ENCODE results near the gene AGBL1. TPM values are rescaled to one million over a fixed set of nuclear protein-coding genes. Genes with fewer than 3 reads are reported as not detected.

The AGBL1 gene
- total and polyA plus RNA-seq, 2 donors (not counting 1 experiment from before 2014, with no cell fraction given): not detected

DNA sequence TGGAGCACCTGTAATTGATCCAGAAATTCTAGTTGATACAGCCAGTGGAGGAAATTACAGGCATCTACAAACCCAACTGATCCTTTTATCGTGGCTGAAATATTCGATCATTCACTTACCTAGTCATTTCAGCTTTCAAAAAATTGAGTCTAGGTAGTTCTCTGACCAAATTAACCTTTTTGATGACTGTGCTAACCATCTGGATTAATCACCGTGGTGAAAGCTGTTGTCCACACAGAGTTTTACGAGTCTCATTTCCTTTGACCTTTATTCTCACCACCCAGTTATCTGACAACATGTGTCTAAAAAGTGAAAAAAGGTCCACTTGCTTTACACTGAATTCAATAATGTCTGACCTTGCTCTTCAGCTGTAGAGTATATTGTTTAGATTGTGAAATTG is 354.3 kb downstream of the AGBL1 start:
- Histone ChIP-seq H3K9me3 (ENCODE audit: control extremely low read depth in 1 of 3, control insufficient read depth in 2 of 3, insufficient read depth in 1 of 3, low read length in 2 of 3) (peaks cover 0 to 4% (median 1%) of the 10 kb centered on the region in 3 donors), H2AFZ (ENCODE audit: insufficient read depth, low read depth, low read length, poor library complexity, severe bottlenecking) (no peak overlapping the region), H4K20me1 (ENCODE audit: control insufficient read depth, insufficient read depth, low read length, poor library complexity, severe bottlenecking) (no peaks in the 10 kb centered on the region), H3K4me1 (ENCODE audit: control insufficient read depth in 2 of 2, insufficient read depth in 2 of 2, low read length in 2 of 2) (no peaks in the 10 kb centered on the region), H3K9ac (ENCODE audit: low read length) (no peak overlapping the region), H3K27ac (ENCODE audit: low read length in 2 of 2) (no peak overlapping the region), H3K4me2 (replicated peaks; ENCODE audit: low read depth, low read length, poor library complexity, severe bottlenecking) (no peak overlapping the region), H3K27me3 (replicated peaks in 1 of 4; ENCODE audit: control extremely low read depth in 1 of 4, control insufficient read depth in 3 of 4, insufficient read depth in 4 of 4, low read length in 3 of 4) (no peaks in the 10 kb centered on the region), H3K36me3 (replicated peaks in 1 of 2; ENCODE audit: control extremely low read depth in 1 of 2, control insufficient read depth in 1 of 2, extremely low read depth in 1 of 2, insufficient read depth in 2 of 2, low read length in 1 of 2) (no peaks in the 10 kb centered on the region), H3K4me3 (ENCODE audit: control extremely low read depth in 1 of 5, extremely low read depth in 1 of 5, insufficient read depth in 1 of 5, low read depth in 2 of 5, low read length in 4 of 5) (no peak overlapping the region), H3K79me2 (ENCODE audit: control insufficient read depth, insufficient read depth, low read length) (no peaks in the 10 kb centered on the region)
- intact Hi-C loops (cut with micrococcal nuclease): no loop called here
- CTCF ChIA-PET: no interaction called here
- no peak for DNase-seq
- H3K4me1 Mint-ChIP-seq: no peaks in the 10 kb centered on the region
- no peak overlapping the region for H3K27ac Mint-ChIP-seq
- peaks cover 5% of the 10 kb centered on the region for H3K9me3 Mint-ChIP-seq (ENCODE audit: insufficient read depth)
- H3K4me3 Mint-ChIP-seq: no peak overlapping the region
- TF ChIP-seq EZH2 (IDR thresholded peaks at IDR 0.05; ENCODE audit: borderline replicate concordance, insufficient read depth, low read depth, low read length, poor library complexity, severe bottlenecking) (no peak), CTCF (IDR thresholded peaks at IDR 0.05) (no peak)
- ATAC-seq (ENCODE audit: low read depth): no peak
- POLR2A ChIA-PET: no interaction called here
- no peaks in the 10 kb centered on the region for H3K27me3 Mint-ChIP-seq
- WGBS (ENCODE audit: insufficient coverage): 83% methylated on average over 2 of the region's 4 CpGs

- Mint-ChIP-seq H3K4me1 (no peaks in the 10 kb centered on the region), H3K9me3 (ENCODE audit: insufficient read depth) (peaks cover 5% of the 10 kb centered on the region), H3K27ac (no peak overlapping the region), H3K4me3 (no peak overlapping the region), H3K27me3 (no peaks in the 10 kb centered on the region)
- H3K27me3 ChIP-seq (replicated peaks in 1 of 4; ENCODE audit: control extremely low read depth in 1 of 4, control insufficient read depth in 3 of 4, insufficient read depth in 4 of 4, low read length in 3 of 4): no peaks in the 10 kb centered on the region
- no peak for ATAC-seq (ENCODE audit: low read depth)
- H3K9me3 ChIP-seq (ENCODE audit: control extremely low read depth in 1 of 3, control insufficient read depth in 2 of 3, insufficient read depth in 1 of 3, low read length in 2 of 3): peaks cover 0 to 5% (median 1%) of the 10 kb centered on the region in 3 donors
- H3K4me2 ChIP-seq (replicated peaks; ENCODE audit: low read depth, low read length, poor library complexity, severe bottlenecking): no peak overlapping the region
- DNase-seq: no peak
- POLR2A ChIA-PET: no interaction called here
- H3K4me1 ChIP-seq (ENCODE audit: control insufficient read depth in 2 of 2, insufficient read depth in 2 of 2, low read length in 2 of 2): no peaks in the 10 kb centered on the region
- TF ChIP-seq EZH2 (IDR thresholded peaks at IDR 0.05; ENCODE audit: borderline replicate concordance, insufficient read depth, low read depth, low read length, poor library complexity, severe bottlenecking) (no peak), CTCF (IDR thresholded peaks at IDR 0.05) (no peak)
- no peaks in the 10 kb centered on the region for H3K79me2 ChIP-seq (ENCODE audit: control insufficient read depth, insufficient read depth, low read length)
- no peak overlapping the region for H3K4me3 ChIP-seq (ENCODE audit: control extremely low read depth in 1 of 5, extremely low read depth in 1 of 5, insufficient read depth in 1 of 5, low read depth in 2 of 5, low read length in 4 of 5)
- no peak overlapping the region for H3K9ac ChIP-seq (ENCODE audit: low read length)
- no peaks in the 10 kb centered on the region for H4K20me1 ChIP-seq (ENCODE audit: control insufficient read depth, insufficient read depth, low read length, poor library complexity, severe bottlenecking)
- no peak overlapping the region for H2AFZ ChIP-seq (ENCODE audit: insufficient read depth, low read depth, low read length, poor library complexity, severe bottlenecking)
- intact Hi-C loops (cut with micrococcal nuclease): no loop called here
- WGBS (ENCODE audit: insufficient coverage): 67% methylated on average over 1 of the region's 4 CpGs
- no peaks in the 10 kb centered on the region for H3K36me3 ChIP-seq (replicated peaks in 1 of 2; ENCODE audit: control extremely low read depth in 1 of 2, control insufficient read depth in 1 of 2, extremely low read depth in 1 of 2, insufficient read depth in 2 of 2, low read length in 1 of 2)
- CTCF ChIA-PET: no interaction called here
- H3K27ac ChIP-seq (ENCODE audit: low read length in 2 of 2): no peak overlapping the region
These were observed 359.9 kb downstream of the AGBL1 start for GRCh38 chr15:86439614-86440013.

Measured in B cell (primary cell).